Upper lobe of left lung (tissue), 4 donors: ENCODE measurements around the gene SERPINA6.

ENCODE experiments used
- CTCF ChIP-seq, 6 experiments: fragments of 450-650 bp in 4 of 6; fragments of 200-600 bp in 2 of 6; sonication (generic) in 2 of 6; IDR thresholded peaks; one replicate each; pipeline ENCODE4 v1.5.1; 2016 to 2019; ENCODE audit warnings: antibody characterized with exemption in 6 of 6
- EP300 ChIP-seq, 4 donors: sonication (generic); formaldehyde crosslinking; IDR thresholded peaks; one replicate each; pipeline ENCODE4 v1.5.1; 2017; ENCODE audit warnings: antibody characterized with exemption in 4 of 4, control low read depth in 2 of 4
- POLR2A ChIP-seq, 4 donors: fragments of 450-650 bp; IDR thresholded peaks; one replicate each; pipeline ENCODE4 v1.5.1; 2016 to 2017; ENCODE audit warnings: antibody characterized with exemption in 4 of 4, mild to moderate bottlenecking in 2 of 4

GRCh38 chr14:94269156-94269555 is 54.0 kb downstream of the SERPINA6 start:
- TF ChIP-seq CTCF (IDR thresholded peaks at IDR 0.05): no peak
- TF ChIP-seq POLR2A (IDR thresholded peaks at IDR 0.05): no peak
- no peak for TF ChIP-seq EP300 (IDR thresholded peaks at IDR 0.05)
